HG03442 (cell line): Measurements from ENCODE around the gene GUK1.

Experiments used
- ATAC-seq: cut with Tn5 transposase; IDR thresholded peaks from one replicate; pipeline ENCODE4 v1.9.1; 2021; ENCODE audit warnings: mild to moderate bottlenecking, moderate library complexity; ENCODE audit not compliant: unreplicated experiment

Gene GUK1, protein sequence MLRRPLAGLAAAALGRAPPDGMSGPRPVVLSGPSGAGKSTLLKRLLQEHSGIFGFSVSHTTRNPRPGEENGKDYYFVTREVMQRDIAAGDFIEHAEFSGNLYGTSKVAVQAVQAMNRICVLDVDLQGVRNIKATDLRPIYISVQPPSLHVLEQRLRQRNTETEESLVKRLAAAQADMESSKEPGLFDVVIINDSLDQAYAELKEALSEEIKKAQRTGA

DNA sequence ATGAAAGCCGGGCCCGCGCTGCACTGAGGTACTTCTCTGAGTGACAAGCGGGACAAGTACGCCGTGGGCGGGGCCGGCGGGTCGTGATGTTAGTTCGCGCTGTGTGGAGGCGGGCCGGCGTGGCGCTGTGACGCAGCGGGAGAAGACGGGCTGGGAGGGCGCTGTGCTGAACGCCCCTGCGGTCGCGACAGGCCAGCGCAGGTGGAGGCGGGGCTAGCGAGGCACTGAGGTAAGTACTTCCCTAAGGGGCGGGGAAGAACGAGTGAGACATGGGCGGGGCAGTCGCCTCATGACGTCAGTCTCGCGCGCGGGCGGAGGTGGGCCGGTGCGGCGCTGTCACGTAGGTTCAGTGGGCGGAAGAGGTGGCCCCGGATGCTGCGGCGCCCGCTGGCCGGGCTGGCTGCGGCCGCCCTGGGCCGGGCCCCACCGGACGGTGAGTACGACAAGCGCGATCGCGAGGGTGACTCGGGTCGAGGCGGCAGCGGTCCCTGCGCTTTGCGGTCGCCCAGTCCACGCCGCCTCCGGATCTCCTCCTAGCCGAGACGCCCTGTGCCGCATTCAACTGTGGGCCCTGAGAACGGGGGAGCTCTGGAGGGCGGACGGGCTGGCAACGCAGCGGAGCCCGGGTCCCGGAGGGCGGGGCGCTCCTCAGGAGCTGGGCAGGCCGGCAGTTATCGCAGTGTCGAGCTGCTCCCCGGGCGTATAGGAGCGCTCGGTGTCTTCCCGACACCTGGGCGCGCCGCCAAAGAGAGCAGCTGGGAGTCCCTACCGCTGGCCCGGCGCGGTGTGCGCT is at the start of gene GUK1:
TSS of gene GUK1 (plus strand) at position 349 of the 793 bp plus-strand sequence. CDS start at position 373, 24 bp downstream.
- ATAC-seq: peak; percentile 88

DNA sequence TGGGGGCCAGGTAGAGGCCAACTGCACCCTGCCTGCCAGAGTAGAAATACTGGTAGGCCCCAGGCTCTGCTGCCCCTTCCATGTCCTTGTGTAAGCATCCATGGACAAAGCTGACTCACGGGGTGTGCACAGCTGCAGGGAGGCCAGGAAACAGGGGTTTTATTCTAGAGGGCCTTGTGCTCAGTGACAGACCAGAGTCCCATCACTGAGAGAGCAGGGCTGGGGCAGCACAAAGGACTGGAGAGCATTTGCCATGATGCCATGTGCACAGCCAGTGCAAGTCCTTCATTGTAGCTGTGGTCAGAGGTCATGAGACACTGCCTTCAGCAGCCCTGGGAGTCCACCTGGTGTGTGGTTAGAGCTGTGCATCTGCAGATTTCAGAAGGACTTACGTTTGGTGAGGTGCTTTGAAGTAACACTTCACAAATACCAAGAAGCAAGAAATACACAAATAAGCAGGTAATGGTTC is 49.4 kb upstream of the GUK1 start:
- ATAC-seq: peak; percentile 42

DNA sequence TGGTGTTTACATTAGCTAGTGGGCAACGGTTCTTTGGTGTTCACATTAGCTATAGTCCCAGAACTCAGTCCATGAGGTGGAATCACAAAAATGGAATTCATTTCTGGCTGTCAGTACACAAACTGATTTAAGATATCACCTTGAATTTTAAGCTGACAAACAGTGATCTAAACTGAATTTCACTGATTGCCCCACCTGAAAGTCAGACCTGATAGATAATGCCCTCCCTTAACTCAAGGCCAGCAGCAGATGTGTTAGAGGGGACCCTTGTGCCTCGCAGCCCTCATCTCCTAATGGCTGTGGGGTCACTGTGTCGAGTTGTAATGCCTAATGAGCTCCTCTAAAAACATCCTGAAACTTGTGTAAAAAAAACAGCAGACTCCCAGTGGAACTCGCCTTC is 49.0 kb upstream of the GUK1 start:
- ATAC-seq: no peak

DNA sequence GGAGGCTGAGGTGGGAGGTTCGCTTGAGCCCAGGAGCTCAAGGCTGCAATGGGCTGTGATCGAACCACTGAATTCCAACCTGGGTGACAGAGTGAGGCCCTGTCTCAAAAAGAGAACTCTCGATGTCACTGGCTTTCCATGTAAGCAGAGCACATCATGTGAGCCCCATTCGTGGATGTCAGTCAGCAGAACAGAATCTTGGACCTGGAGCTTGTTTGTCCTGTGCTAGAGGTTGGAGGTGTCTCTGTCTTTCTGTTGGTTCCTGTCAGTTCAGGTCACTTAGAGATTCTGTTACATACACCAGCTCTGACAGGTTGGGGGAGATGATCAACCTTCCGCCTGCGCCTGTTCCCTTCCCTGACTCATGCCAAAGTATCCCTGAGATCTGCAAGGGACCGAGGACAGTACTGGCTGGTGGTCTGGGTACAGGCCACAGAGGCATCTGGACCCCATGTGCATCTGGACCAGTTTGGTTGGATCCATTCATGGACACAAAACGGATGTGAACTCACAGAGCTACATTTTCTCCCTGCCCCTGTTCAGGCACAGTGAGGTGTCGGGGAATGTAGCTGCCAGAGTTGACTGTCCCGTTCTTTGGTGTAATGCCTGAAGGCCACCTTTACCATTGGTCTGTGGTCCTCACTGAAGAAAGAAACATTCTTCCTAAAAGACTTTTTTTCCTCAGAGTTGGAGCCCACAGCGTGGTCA is 47.6 kb upstream of the GUK1 start:
- ATAC-seq: no peak

DNA sequence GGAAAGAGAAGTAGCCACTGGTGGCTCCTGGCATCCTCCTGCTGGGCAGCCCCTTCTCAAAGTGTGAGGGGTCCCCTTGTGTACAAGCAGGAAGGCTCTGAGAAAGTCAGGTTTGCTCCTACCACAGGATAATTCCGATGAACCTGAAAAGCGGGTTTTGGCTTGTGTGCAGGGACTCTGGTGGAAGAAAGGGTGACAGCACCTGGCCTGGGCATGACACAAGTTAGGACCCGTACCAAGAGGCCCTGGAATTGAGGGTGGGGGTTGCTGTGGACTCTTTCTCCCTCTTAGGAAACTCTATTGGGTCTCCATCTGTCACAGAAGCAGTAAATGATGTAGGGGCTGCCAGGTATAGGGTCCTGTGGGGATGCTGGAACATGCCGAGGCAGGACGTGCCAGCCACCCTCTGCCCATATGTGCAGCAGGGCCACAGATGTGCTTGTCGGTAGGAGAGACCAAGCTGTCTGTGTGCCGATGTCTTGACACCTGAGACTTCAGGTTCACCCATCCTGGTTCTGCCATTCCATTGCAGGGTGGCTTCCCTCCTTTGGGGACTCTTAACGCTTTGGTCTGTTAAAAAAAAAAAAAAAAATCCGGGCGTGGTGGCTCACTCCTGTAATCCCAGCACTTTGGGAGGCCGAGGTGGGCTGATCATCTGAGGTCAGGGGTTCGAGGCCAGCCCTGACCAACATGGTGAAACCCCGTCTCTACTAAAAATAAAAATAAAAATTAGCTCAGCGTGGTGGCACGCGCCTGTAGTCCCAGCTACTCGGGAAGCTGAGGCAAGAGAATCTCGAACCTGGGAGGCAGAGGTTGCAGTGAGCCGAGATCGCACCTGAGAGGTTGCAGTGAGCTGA is 46.8 kb upstream of the GUK1 start:
- ATAC-seq: no peak

DNA sequence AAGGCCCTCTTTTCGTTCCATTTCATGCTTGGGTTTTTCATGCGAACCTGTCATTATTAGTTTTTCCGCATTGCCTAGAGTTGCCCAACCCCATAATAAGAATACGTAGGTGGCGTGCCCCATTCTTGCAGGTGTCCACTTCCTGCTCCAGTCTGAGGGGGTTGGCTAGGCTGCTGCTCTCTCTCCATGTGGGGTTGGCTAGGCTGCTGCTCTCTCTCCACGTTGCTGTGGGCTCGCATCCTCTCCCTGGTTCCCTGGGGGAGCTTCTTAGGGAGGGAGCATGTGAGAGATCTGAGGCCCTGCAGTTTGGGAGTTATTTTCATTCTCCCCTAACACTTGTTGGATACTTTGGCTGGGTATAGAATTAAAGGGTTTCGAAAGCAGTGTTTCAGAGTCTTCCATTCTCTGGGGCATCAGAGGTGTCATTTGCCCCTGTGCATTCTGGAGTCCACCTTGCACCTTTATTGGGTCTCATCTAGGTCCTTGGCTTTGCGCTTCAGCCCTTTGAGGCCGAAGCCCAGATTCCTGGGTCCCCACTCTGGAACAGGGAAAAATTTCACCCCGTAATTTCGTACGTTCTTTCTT is 45.6 kb upstream of the GUK1 start:
- no peak for ATAC-seq

DNA sequence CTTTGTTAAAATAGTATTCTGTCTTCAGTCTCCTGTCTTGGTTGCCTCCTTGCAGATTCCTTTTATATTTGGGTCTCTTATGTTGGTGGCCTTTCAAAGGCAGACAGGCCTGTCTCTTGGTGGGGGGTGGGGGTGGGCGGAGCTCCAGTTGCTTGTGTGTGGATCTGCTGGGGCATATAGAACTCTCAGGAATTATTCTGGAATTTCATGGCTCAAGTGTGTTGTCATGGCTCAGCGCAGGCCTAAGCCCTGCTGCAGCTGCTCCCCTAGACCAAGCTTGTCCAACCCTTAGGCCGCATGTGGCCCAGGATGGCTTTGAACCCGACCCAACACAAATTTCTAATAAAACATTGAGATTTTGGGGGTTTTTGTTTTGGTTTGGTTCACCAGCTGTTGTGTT is 44.9 kb upstream of the GUK1 start:
- ATAC-seq: no peak

DNA sequence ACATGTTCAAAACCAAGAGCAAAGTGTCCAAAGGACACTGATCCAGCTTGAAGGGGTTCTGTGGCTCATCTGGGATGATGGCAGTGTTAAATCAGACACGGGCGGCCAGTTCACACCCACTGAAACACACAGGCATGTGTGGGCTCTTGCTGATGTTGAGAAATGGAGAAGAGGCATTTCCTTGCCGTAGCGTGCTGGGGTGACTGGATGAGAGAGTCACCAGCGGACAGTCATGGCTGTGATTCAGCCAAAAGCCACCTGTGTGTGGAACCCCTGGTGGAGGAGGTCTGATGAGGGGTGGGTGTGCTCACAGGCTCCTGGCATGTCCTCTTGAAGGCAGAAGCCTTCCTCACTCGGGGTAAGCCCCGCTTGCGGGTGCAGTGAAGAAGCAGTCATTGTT is 44.1 kb upstream of the GUK1 start:
- no peak for ATAC-seq

DNA sequence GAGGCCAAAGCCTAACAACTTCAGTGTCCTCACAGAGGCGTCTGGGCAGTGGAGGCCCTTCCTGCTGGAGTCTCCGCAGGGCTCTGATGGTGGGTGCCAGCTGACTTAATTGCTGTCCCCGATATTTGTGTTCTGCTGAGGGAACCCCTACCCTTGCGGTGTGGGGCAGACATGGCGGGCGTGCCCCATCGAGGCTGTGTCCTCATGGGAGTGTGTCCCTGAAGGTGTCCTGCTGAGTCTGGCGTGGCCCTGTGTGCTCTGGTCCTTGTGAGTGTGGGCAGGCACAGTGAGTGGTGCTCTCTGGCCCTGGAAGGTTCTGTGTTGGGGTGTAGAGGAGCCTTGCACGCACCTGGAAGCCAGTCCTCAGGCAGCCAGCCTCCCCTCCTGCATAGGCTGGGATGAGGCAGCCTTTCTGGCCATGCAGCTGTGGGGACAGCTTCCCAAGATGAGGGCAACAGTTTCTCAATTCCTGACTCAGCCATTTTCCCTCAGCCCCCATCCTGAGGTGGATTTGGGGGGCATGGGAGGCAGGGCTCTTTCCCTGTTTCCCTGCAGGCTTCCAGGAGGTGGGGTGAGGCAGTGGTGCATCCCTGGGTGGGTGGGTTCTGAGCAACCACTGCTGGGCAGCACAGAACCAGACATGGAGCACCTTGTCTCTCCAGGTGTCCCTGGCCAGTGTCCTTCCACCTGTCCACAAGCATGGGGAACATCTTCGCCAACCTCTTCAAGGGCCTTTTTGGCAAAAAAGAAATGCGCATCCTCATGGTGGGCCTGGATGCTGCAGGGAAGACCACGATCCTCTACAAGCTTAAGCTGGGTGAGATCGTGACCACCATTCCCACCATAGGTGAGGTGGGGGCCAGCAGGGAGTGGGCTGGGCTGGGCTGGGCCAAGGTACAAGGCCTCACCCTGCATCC is 43.4 kb upstream of the GUK1 start:
- ATAC-seq: no peak

DNA sequence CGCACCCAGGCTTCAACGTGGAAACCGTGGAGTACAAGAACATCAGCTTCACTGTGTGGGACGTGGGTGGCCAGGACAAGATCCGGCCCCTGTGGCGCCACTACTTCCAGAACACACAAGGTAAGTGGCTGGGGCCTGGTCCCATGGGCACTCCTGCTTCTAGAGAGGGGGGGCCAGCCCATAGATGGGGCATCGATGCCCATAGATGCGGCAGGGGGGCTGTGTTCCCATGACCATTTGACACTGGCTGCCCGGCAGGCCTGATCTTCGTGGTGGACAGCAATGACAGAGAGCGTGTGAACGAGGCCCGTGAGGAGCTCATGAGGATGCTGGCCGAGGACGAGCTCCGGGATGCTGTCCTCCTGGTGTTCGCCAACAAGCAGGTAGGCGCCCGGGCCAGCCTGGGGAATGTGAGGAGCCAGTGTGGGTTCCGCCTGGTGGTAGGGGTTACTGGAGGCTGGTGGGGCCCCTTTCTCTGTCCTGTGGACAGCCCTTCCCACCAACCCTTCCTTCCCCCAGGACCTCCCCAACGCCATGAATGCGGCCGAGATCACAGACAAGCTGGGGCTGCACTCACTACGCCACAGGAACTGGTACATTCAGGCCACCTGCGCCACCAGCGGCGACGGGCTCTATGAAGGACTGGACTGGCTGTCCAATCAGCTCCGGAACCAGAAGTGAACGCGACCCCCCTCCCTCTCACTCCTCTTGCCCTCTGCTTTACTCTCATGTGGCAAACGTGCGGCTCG is 42.6 kb upstream of the GUK1 start:
- no peak for ATAC-seq

DNA sequence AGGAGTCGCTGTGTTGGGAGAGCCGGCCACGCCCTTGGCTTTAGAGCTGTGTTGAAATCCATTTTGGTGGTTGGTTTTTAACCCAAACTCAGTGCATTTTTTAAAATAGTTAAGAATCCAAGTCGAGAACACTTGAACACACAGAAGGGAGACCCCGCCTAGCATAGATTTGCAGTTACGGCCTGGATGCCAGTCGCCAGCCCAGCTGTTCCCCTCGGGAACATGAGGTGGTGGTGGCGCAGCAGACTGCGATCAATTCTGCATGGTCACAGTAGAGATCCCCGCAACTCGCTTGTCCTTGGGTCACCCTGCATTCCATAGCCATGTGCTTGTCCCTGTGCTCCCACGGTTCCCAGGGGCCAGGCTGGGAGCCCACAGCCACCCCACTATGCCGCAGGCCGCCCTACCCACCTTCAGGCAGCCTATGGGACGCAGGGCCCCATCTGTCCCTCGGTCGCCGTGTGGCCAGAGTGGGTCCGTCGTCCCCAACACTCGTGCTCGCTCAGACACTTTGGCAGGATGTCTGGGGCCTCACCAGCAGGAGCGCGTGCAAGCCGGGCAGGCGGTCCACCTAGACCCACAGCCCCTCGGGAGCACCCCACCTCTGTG is 41.7 kb upstream of the GUK1 start:
- ATAC-seq: no peak

DNA sequence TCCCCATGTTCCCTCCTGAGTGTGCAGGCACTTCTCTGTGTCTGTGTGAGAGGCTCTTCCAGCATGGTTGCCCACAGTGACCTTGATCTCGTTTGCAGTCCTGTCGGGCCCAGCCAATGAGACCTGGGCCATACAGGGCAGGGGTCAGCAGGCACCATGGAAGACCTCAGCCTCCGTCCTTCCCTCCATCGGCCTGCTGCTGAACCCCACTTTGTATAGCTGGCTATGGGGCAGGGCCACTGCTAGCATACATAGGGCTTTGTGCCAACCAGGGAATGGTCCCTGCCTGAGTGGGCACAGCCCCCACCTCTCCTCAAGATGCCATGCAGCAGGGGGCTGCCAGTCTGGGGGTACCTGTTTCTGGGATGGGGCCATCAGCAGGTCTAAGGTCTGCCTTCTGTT is 40.7 kb upstream of the GUK1 start:
- ATAC-seq: no peak

DNA sequence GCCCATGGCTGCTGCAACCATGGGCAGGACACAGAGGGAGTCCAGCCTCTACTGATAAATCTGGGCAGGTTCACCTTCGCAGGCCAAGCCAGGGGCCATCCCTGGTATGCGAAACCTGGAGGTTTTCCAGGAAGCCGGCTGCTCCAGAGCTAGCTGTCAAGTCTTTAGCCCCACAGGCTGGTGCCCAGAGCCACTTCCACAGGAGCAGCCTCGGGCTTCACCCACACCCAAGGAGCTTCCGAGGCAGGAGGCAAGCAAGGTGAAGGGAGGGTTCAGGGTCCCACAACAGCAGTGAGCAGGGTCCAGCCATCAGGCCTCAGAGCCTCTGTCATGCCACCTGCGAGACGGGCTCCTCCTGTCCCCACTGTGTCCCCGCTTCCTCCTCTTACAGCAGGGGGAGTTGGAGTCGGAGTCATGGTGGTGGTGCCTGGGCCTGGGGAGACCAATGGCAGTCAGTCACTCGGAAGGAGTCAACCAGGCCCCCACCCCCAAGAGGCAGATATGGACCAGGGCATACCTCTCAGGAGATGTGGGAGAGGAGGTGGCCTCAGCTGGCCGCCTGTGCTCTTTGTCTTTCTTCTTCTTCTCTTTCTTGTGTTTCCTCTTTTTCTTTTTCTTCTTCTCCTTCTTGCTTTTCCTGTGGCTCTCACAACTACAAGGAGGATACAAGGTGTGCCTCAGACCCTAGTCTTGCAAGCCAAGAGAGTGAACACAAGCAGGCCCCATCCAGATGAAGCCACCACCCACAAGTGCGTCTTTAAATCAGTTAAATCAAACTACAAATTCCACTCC is 39.1 kb upstream of the GUK1 start:
- no peak for ATAC-seq

DNA sequence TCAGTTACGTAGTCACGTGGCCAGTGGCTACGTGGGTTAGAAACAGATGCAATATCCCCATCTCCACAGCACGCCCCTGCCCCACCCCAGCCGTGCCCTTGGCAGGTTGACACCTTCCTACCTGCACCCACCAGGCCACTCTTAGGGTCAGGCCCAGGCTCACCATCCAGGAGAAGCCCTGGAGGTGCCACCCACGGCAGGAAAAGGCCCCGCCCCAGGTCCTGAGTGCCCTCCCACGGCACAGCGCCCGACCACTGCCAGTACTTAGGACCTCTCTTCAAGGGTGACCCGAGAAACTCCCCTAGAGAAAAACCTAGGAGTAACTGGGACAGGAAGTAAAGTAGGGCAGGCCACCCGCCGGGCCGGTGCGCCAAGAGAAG is 38.5 kb upstream of the GUK1 start:
- ATAC-seq: no peak

DNA sequence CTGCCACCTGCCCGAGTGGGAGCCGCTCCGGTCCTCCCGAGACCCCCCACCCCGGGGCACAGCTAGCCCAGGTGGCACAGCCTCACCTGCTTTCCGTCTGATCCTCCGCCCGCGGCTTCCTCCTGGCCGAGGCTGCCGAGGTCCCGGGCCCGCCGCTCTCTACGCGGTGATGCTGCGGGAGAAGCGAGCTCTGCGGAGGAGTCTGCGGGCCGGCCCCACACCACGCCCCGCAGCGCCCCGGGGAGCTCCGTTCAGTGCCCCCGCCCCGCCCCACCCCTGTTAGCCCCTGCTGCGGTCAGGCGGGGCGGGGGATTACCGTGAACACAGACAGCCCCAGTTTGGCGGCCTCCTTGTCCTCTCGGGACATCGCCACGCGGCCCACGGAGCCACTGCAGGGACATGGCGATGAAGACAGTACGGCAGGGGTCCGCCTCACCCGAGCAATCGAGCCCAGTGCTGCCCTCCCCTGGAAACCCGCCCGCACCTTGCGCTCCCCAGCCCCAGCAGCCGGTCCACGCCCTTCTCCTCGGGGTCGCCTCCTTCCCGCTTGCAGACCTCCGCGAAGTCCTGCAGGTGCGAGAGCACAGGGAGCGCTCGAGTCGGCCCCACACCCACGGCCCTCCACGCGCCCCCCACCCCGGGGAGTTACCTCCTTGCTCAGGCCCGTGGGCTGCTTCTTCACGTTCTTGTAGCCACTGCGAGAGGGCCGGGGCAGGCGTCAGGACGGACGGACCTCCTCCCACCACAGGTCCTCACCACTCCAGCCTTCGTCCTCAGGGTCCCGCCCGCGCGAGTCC is 37.9 kb upstream of the GUK1 start:
- peak; percentile 16 for ATAC-seq

DNA sequence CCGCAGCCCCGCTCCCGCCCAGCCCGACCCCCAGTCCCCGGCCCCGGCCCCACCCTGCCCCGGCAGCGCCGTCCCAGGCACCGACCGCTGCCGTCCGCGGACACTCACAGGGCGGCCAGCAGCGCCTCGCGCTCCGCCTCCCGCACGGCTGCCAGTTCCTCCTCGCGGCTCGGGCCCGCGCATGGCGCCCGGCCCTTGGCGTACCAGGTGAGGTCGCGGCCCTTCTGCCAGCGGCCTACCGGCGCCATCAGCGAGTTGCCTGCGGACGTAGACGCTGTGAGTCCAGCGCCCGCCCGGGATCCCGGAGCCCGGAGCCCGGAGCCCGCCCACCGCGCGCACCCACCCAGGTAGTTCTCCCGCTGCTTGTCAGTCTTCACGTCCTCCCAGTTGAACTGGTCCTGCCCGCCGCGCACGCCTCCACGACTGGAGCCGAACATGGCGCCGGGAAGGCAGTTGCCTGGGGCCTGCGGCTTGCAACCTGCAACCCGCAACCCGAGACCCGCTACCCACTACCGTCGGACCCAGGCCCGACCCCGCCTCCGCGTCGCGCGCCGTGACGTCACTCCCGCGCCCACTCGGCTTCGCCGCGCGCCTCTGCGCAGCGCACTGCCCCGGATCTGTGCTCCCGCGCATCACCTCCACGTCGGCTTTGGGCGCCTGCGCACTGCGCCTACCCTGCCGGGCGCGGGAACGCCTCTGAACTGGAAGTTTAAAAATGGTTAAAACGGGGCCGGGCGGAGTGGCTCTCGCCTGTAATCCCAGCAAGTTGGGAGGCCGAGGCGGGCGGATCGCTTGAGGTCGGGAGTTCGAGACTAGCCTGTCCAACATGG is 37.1 kb upstream of the GUK1 start, which contains the start of gene C1orf35:
TSS of gene C1orf35 (minus strand) at position 535 of the 830 bp plus-strand sequence. CDS start at position 437, 98 bp downstream.
- ATAC-seq: peak; percentile 72
